Measurements from ENCODE around the gene SLC17A7. TPM values are rescaled to one million over a fixed set of nuclear protein-coding genes. Genes with fewer than 3 reads are reported as not detected.

The SLC17A7 gene
- total and polyA plus RNA-seq, 9 of the 15 experiments (the other 6 are each of a cell fraction or from before 2014, with no cell fraction given), result 1.1 to 15.7 (median 2.4) TPM

DNA sequence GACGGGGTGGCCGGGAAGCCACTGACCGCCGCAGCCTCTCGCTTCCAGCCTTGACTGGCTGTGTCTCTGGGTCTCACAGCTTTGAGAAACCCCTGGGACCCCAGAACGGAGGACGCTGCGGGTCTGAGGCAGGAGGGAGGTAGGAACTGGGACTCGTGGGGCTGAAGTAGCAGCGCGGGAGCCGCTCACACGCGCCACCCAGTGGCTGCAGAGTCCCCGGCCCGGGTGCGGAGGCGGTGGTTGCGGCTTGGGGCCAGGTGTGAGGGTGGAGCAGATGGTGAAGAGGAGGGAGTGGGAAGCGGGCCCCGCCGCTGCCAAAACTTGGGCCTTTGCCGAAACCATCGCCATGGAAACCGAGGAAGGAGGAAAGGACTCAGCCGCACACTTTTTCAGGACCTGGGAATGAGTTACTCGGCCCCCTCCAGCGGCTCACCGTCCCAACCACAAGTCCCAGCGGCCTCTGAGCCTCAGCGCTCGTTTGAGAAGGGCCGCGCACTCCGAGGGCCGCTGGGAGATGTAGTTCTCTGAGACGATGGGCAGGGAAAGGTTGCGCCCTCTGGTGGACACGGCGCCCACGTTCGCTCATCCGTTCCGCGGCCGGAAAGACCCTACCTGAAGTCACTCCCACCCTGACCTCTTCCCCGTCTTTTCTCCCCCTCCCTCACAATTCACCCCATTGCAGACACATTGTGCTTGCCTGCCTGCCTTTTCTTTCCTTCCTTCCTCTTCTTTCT, 2.2 kb upstream of the SLC17A7 start (continued):
- TF ChIP-seq RBM25 (IDR thresholded peaks at IDR 0.05; ENCODE audit: low read depth, low read length, severe bottlenecking) (no peak), RCOR1 (IDR thresholded peaks at IDR 0.05; ENCODE audit: borderline replicate concordance in 1 of 2, low read depth in 2 of 2, low read length in 2 of 2) (no peak; a peak in 2 of 4 replicates), KDM5B (IDR thresholded peaks at IDR 0.05; ENCODE audit: insufficient replicate concordance, low read depth, low read length) (peak; percentile 55), HINFP (tag; conservative IDR thresholded peaks at IDR 0.05; ENCODE audit: low read depth) (peak; percentile 50; the same call in 1 of the 2 replicates), NFIC (IDR thresholded peaks at IDR 0.05) (peak; percentile 81), NCOA6 (IDR thresholded peaks at IDR 0.05) (peak; percentile 76; the same call in 1 of the 2 replicates), TEAD4 (IDR thresholded peaks at IDR 0.05; ENCODE audit: low read length) (no peak), TEAD4 (CRISPR knock-in tag; IDR thresholded peaks at IDR 0.05; ENCODE audit: borderline replicate concordance) (no peak), L3MBTL2 (IDR thresholded peaks at IDR 0.05) (peak; percentile 86), ID3 (CRISPR knock-in tag; IDR thresholded peaks at IDR 0.05) (no peak), ID3 (tag; IDR thresholded peaks at IDR 0.05) (peak; percentile 52; the same call in 1 of the 2 replicates), CREB3L1 (IDR thresholded peaks at IDR 0.05; ENCODE audit: borderline replicate concordance, low read depth) (peak; percentile 93), DPF2 (IDR thresholded peaks at IDR 0.05) (peak; percentile 49; the same call in 1 of the 2 replicates), BRD9 (IDR thresholded peaks at IDR 0.05; ENCODE audit: low read depth, partially characterized antibody) (peak; percentile 87), ZFP1 (CRISPR knock-in tag; IDR thresholded peaks at IDR 0.05) (no peak)
- TF ChIP-seq, protein P1, sequence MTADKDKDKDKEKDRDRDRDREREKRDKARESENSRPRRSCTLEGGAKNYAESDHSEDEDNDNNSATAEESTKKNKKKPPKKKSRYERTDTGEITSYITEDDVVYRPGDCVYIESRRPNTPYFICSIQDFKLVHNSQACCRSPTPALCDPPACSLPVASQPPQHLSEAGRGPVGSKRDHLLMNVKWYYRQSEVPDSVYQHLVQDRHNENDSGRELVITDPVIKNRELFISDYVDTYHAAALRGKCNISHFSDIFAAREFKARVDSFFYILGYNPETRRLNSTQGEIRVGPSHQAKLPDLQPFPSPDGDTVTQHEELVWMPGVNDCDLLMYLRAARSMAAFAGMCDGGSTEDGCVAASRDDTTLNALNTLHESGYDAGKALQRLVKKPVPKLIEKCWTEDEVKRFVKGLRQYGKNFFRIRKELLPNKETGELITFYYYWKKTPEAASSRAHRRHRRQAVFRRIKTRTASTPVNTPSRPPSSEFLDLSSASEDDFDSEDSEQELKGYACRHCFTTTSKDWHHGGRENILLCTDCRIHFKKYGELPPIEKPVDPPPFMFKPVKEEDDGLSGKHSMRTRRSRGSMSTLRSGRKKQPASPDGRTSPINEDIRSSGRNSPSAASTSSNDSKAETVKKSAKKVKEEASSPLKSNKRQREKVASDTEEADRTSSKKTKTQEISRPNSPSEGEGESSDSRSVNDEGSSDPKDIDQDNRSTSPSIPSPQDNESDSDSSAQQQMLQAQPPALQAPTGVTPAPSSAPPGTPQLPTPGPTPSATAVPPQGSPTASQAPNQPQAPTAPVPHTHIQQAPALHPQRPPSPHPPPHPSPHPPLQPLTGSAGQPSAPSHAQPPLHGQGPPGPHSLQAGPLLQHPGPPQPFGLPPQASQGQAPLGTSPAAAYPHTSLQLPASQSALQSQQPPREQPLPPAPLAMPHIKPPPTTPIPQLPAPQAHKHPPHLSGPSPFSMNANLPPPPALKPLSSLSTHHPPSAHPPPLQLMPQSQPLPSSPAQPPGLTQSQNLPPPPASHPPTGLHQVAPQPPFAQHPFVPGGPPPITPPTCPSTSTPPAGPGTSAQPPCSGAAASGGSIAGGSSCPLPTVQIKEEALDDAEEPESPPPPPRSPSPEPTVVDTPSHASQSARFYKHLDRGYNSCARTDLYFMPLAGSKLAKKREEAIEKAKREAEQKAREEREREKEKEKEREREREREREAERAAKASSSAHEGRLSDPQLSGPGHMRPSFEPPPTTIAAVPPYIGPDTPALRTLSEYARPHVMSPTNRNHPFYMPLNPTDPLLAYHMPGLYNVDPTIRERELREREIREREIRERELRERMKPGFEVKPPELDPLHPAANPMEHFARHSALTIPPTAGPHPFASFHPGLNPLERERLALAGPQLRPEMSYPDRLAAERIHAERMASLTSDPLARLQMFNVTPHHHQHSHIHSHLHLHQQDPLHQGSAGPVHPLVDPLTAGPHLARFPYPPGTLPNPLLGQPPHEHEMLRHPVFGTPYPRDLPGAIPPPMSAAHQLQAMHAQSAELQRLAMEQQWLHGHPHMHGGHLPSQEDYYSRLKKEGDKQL (CRISPR knock-in tag; IDR thresholded peaks at IDR 0.05; ENCODE audit: borderline replicate concordance), result peak; percentile 81; the same call in 1 of the 2 replicates
- TF ChIP-seq, protein P2, sequence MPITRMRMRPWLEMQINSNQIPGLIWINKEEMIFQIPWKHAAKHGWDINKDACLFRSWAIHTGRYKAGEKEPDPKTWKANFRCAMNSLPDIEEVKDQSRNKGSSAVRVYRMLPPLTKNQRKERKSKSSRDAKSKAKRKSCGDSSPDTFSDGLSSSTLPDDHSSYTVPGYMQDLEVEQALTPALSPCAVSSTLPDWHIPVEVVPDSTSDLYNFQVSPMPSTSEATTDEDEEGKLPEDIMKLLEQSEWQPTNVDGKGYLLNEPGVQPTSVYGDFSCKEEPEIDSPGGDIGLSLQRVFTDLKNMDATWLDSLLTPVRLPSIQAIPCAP (CRISPR knock-in tag; IDR thresholded peaks at IDR 0.05; ENCODE audit: borderline replicate concordance), result no peak
